GM21381 (cell line): ENCODE results near the gene ELOF1.
"Not testable (repeated sequence)": the region's sequence is repeated elsewhere in the genome, so short reads cannot be mapped to it uniquely, and the experiment has no call there.

ENCODE experiments used
- ATAC-seq: cut with Tn5 transposase; IDR thresholded peaks from one replicate; pipeline ENCODE4 v1.9.1; 2021; ENCODE audit warnings: mild to moderate bottlenecking, moderate library complexity; ENCODE audit not compliant: unreplicated experiment

The ELOF1 gene

GRCh38 chr19:11570039-11570462 lies 11.0 kb upstream of the ELOF1 start:
- ATAC-seq: no peak

DNA sequence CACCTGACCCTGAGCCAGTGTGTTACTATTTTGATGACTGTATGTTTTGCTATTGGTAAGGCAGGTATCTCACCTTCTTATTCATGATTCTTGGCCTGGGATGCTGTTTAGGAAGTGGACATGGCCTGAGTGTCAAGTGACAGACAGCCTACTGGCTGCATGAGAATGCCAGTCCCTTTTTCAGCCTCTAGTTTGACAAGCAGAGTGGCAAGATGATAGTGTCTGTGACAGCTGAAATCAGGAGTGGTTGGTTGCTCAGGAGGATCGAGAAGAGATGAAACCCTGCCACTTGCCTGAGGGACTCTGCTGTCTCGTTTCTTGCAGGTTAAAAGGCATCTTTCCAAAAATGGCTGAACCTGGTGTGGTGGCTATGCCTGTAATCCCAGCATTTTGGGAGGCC lies 7.1 kb upstream of the ELOF1 start:
- ATAC-seq: no peak

GRCh38 chr19:11565649-11565980 lies 6.6 kb upstream of the ELOF1 start:
- not testable (repeated sequence) for ATAC-seq

DNA sequence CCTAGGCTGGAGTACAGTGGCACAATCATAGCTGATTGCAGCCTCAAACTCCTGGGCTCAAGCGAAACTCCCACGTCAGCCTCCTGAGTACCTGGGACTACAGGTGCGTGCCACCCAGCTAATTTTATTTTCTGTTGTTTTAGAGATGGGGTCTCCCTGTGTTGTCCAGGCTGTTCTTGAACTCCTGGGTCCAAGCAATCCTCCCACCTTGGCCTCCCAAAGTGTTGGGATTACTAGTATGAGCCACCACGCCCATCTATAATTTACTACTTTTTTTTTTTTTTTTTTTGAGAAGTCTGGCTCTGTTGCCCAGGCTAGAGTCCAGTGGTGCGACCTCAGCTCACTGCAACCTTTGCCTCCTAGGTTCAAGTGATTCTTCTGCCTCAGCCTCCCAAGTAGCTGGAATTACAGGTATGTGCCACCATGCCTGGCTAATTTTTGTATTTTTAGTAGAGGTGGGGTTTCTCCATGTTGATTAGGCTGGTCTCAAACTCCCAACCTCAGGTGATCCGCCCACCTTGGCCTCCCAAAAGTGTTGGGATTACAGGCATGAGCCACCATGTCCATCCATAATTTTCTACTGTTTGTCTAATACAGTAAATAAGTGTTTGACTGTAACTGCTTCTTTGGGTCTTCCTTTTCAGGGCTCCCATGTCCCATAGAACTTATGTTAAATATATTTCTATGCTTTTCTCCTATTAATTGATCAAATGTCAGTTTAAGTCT lies 5.2 kb upstream of the ELOF1 start:
- ATAC-seq: not testable (repeated sequence)

DNA sequence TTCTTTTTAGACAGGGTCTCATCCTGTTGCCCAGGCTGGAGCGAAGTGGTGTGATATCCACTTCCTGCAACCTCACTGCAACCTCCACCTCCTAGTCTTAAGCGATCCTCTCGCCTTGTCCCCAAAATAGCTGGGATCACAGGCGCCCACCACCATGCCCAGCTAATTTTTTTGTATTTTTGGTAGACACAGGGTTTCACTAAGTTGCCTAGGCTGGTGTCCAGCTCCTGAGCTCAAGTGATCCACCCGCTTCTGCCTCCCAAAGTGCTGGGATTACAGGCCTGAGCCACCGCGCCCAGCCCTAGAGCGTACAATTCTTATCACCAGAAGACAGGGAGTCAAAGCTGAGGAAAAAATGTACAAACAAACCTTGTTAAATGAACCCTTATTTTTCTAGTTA lies 4.5 kb upstream of the ELOF1 start:
- no peak for ATAC-seq

DNA sequence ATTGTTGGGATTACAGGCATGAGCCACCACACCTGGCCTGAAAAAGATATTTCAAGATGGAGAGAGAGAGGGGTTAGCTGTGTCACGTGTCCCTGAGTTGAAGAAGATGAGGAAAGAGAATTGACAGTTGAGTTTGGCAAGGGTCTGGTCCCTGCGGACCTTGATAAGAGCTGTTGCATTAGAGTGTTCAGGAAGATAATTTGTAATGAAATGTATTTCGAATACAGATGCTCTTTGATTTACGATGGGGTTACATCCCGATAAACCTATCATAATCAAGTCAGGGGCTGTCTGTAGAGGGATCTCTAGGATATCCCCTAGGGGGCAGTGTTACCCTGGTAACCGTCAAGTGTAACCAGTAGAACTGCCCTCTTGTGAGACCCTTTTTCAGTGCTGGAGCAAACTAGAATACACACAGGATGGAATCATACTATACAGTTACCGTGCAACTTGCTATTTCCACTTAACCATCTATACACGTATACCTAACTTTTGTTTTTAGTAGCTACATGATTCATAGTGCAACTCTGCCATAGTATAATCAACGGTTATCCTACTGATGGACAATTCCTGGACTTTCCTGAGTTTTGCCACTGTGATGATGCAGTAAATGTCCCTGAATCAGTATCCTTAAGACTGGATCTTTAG lies 1.5 kb upstream of the ELOF1 start:
- no peak for ATAC-seq

GRCh38 chr19:11556634-11557420 lies 2.2 kb downstream of the ELOF1 start:
- ATAC-seq: no peak

GRCh38 chr19:11555246-11555645 lies 3.8 kb downstream of the ELOF1 start:
- ATAC-seq: no peak

DNA sequence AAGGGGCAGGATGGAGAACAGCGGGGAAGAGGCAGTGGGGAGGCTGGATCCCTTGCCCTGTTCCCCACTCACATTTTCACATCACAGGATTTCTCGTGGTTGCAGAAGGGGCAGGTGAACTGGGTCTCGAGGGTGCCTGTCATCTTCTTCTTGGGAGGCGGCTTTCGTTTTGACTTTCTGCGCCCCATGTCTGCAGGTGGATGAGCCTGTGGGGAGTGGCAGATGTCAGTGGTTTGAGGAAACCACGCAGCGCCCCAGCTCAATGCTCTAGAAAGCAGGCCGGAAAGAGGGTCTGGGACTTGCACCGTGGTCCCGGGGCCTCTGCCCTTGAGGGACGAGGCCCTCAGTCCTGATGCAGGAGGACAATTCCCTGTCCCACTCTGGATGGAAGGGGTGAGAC lies 4.9 kb downstream of the ELOF1 start:
- no peak for ATAC-seq

- ATAC-seq: no peak
These were observed 6.2 kb downstream of the ELOF1 start for GRCh38 chr19:11552666-11553372.

- no peak for ATAC-seq
These were observed 7.3 kb downstream of the ELOF1 start for GRCh38 chr19:11551603-11552235.

- ATAC-seq: no peak
These were observed 8.8 kb downstream of the ELOF1 start for GRCh38 chr19:11550265-11550664.

DNA sequence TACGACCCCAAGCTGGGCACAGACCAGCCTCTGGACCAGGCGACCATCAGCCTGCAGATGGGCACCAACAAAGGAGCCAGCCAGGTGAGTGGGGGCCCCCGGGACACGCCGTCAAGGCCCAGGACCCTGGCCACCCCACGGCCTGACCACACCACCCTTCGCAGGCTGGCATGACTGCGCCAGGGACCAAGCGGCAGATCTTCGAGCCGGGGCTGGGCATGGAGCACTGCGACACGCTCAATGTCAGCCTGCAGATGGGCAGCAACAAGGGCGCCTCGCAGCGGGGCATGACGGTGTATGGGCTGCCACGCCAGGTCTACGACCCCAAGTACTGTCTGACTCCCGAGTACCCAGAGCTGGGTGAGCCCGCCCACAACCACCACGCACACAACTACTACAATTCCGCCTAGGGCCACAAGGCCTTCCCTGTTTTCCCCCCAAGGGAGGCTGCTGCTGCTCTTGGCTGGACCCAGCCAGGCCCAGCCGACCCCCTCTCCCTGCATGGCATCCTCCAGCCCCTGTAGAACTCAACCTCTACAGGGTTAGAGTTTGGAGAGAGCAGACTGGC lies 9.6 kb downstream of the ELOF1 start:
- no peak for ATAC-seq

- ATAC-seq: no peak
These were observed 10.9 kb downstream of the ELOF1 start for GRCh38 chr19:11547929-11548700.

- ATAC-seq: no peak
These were observed 17.8 kb downstream of the ELOF1 start for GRCh38 chr19:11541238-11541637.

GRCh38 chr19:11540645-11541044 lies 18.4 kb downstream of the ELOF1 start:
- ATAC-seq: no peak

DNA sequence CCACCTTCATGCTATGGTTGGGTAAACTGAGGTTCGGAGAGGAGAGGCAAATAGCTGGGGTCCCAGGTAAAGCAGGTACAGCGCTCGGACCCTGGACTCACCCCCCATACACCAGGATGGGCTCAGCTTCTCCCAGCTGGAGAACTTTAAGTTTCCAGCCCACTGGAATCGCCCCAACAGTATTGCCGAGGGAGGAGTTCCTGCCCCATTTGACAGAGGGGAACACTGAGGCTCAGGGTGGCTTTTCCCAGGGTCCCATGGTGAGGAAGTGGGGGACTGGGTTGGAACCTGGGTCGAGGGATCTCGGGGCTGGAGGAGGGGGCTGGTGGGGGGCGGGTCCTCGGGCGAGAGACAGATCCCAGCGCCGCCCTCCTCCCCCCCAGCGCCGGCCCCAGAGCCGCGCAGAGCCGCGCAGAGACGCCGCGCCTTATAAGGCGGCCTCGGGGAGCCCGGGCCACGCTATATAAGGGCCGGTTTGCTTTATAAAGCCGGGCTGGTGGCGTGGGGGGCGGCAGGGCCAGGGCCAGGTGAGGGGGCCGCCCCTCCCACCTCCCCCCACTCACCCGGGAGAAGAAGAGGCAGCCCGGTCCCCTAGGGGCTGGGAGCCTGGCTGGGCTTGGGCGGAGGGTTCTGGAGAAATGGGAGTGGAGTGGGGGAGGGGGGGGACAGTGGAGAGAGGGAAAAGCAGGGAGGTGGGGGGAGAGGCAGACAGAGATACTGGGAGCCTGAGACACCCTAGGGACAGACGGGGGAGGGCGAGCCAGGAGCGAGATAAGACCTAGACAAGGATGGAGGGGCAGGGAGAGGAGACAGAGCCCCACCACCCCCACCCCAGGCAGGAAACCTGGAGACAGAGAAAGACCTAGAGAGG lies 19.3 kb downstream of the ELOF1 start:
- no peak for ATAC-seq

- no peak for ATAC-seq
These were observed 20.6 kb downstream of the ELOF1 start, which contains the start of gene CNN1 for GRCh38 chr19:11538232-11539036. Gene CNN1 (plus strand): TSS chr19:11538851. CDS start chr19:11538928, 77 bp downstream.
